Measurements from ENCODE around the gene ANKRD40CL. TPM values are rescaled to one million over a fixed set of nuclear protein-coding genes. Genes with fewer than 3 reads are reported as not detected.

The ANKRD40CL gene
- total and polyA plus RNA-seq, 9 of the 15 experiments (the other 6 are each of a cell fraction or from before 2014, with no cell fraction given), result not detected

GRCh38 chr17:50719144-50719923, 48.0 kb downstream of the ANKRD40CL start, which contains the start of gene LUC7L3 (continued):
- TF ChIP-seq NR4A1 (CRISPR knock-in tag; IDR thresholded peaks at IDR 0.05), result no peak
- TF ChIP-seq NR4A1 (tag; IDR thresholded peaks at IDR 0.05), result peak; percentile 74; the same call in 1 of the 2 replicates
- TF ChIP-seq NCOA4 (IDR thresholded peaks at IDR 0.05; ENCODE audit: partially characterized antibody), result no peak
- peak; percentile 28; the same call in 1 of the 2 replicates for TF ChIP-seq EP300 (IDR thresholded peaks at IDR 0.05; ENCODE audit: low read length)
- TF ChIP-seq ETV5 (CRISPR knock-in tag; IDR thresholded peaks at IDR 0.05; ENCODE audit: low read depth), result peak; percentile 66; the same call in 1 of the 2 replicates
- no peak for TF ChIP-seq POLR3G (IDR thresholded peaks at IDR 0.05; ENCODE audit: extremely low read depth, insufficient read length, insufficient replicate concordance)
- no peak for TF ChIP-seq NEUROD1 (IDR thresholded peaks at IDR 0.05; ENCODE audit: borderline replicate concordance, low read depth, low read length, partially characterized antibody)
- no peak for TF ChIP-seq HNRNPK (IDR thresholded peaks at IDR 0.05; ENCODE audit: low read depth, low read length, poor library complexity, severe bottlenecking)
- TF ChIP-seq NKRF (IDR thresholded peaks at IDR 0.05; ENCODE audit: borderline replicate concordance), result no peak; the same call in none of the 2 replicates
- no peak for TF ChIP-seq REST (IDR thresholded peaks at IDR 0.05; ENCODE audit: borderline replicate concordance)
- TF ChIP-seq REST (CRISPR knock-in tag; IDR thresholded peaks at IDR 0.05; ENCODE audit: low read depth), result no peak
- TF ChIP-seq HCFC1 (IDR thresholded peaks at IDR 0.05; ENCODE audit: low read depth, low read length), result peak; percentile 82
- no peak for TF ChIP-seq RFX5 (IDR thresholded peaks at IDR 0.05; ENCODE audit: low read depth, low read length)
- TF ChIP-seq HBP1 (CRISPR knock-in tag; IDR thresholded peaks at IDR 0.05), result 0 out of 2 replicates have a peak, but pooled peaks have one; percentile 13
- no peak for TF ChIP-seq ETS2 (tag; IDR thresholded peaks at IDR 0.05; ENCODE audit: borderline replicate concordance, poor library complexity, severe bottlenecking)
- TF ChIP-seq ILF3 (IDR thresholded peaks at IDR 0.05; ENCODE audit: borderline replicate concordance), result no peak

Measured in K562 (cell line).